Measurements from ENCODE around the gene TMEM44. TPM values are rescaled to one million over a fixed set of nuclear protein-coding genes. Genes with fewer than 3 reads are reported as not detected.
"Not testable (repeated sequence)": the region's sequence is repeated elsewhere in the genome, so short reads cannot be mapped to it uniquely, and the experiment has no call there.

TMEM44 gene
- total RNA-seq, 1 donor from 2014 or later, result 7.5 TPM

DNA sequence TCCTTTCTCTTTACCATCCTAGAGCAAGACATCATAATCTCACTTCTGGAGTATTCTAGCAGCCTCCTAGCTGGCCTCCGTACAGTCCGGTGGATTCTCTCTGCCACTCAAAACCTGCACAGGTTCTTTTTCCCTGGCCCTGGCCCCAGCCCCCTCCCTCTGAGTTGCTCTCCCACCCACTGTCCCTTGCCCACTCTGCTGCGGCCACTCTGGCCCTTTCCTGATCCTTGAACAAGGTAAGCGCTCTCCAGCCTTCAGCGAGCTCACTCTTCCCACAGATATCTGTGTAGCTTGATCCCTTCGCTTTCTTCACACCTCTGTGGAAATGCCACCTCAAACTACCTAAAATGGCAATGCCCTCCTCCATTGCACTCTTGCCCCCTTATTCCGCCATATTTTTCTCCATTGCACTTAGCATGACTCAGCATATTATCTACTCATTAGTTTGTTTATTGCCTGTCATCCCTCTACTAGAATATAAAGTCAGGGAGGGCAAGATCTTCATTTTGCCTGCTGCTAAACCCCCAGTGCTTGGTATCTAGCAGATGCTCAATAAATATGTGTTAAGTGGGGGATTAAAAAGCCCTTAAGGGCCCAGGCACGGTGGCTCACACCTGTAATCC lies 80.8 kb downstream of the TMEM44 start:
- no peak overlapping the region for H3K27ac ChIP-seq (replicated peaks)
- DNase-seq, result no peak
- TF ChIP-seq, protein P1, sequence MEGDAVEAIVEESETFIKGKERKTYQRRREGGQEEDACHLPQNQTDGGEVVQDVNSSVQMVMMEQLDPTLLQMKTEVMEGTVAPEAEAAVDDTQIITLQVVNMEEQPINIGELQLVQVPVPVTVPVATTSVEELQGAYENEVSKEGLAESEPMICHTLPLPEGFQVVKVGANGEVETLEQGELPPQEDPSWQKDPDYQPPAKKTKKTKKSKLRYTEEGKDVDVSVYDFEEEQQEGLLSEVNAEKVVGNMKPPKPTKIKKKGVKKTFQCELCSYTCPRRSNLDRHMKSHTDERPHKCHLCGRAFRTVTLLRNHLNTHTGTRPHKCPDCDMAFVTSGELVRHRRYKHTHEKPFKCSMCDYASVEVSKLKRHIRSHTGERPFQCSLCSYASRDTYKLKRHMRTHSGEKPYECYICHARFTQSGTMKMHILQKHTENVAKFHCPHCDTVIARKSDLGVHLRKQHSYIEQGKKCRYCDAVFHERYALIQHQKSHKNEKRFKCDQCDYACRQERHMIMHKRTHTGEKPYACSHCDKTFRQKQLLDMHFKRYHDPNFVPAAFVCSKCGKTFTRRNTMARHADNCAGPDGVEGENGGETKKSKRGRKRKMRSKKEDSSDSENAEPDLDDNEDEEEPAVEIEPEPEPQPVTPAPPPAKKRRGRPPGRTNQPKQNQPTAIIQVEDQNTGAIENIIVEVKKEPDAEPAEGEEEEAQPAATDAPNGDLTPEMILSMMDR (IDR thresholded peaks at IDR 0.05; ENCODE audit: borderline replicate concordance), result no peak
- intact Hi-C loops (cut with micrococcal nuclease), result no loop called here
- no peaks in the 10 kb centered on the region for H3K27me3 ChIP-seq (ENCODE audit: low read depth)
- H3K4me3 ChIP-seq, result no peak overlapping the region
- peaks cover 62% of the 10 kb centered on the region for H3K4me1 ChIP-seq
- no peaks in the 10 kb centered on the region for H3K36me3 ChIP-seq
- peaks cover 1% of the 10 kb centered on the region for H3K9me3 ChIP-seq (replicated peaks)

- Histone ChIP-seq H3K9me3 (replicated peaks) (peaks cover 7% of the 10 kb centered on the region), H3K27ac (replicated peaks) (peak overlapping the region; percentile 39), H3K27me3 (ENCODE audit: low read depth) (no peaks in the 10 kb centered on the region), H3K4me3 (no peak overlapping the region), H3K36me3 (no peaks in the 10 kb centered on the region), H3K4me1 (peaks cover 44% of the 10 kb centered on the region)
- intact Hi-C loops (cut with micrococcal nuclease), result no loop called here
- TF ChIP-seq, protein P1 (IDR thresholded peaks at IDR 0.05; ENCODE audit: borderline replicate concordance), result no peak
- DNase-seq, result no peak
Observed at GRCh38 chr3:194549853-194550252, 83.4 kb downstream of the TMEM44 start.

GRCh38 chr3:194548346-194549321 lies 84.6 kb downstream of the TMEM44 start:
- DNase-seq, result no peak
- Histone ChIP-seq H3K4me3 (no peak overlapping the region), H3K27me3 (ENCODE audit: low read depth) (no peaks in the 10 kb centered on the region), H3K4me1 (peaks cover 34% of the 10 kb centered on the region), H3K27ac (replicated peaks) (peak overlapping the region; percentile 39), H3K9me3 (replicated peaks) (peaks cover 7% of the 10 kb centered on the region), H3K36me3 (no peaks in the 10 kb centered on the region)
- intact Hi-C loops (cut with micrococcal nuclease), result no loop called here
- TF ChIP-seq, protein P1 (IDR thresholded peaks at IDR 0.05; ENCODE audit: borderline replicate concordance), result no peak

DNA sequence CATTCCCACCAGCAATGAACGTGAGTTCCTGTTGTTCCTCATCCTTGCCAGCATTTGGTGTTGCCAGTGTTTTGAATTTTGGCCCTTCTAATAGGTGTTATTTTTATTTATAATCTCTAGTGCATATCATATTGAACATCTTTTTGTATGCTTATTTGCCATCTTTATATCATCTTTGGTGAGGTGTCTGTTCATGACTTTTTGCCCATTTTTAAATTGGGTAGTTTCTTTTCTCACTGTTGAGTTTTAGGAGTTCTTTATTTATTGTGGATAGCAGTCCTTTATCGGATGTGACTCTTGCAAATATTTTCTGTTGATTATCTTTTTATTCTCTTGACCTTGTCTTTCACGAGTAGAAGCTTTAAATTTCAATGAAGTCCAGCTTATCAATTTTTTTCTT lies 86.2 kb downstream of the TMEM44 start:
- intact Hi-C loops (cut with micrococcal nuclease), result no loop called here
- DNase-seq, result no peak
- Histone ChIP-seq H3K4me1 (peaks cover 27% of the 10 kb centered on the region), H3K27me3 (ENCODE audit: low read depth) (no peaks in the 10 kb centered on the region), H3K4me3 (no peak overlapping the region), H3K27ac (replicated peaks) (no peak overlapping the region), H3K9me3 (replicated peaks) (peaks cover 7% of the 10 kb centered on the region), H3K36me3 (no peaks in the 10 kb centered on the region)
- TF ChIP-seq, protein P1 (IDR thresholded peaks at IDR 0.05; ENCODE audit: borderline replicate concordance), result no peak

GRCh38 chr3:194545538-194545937 lies 87.7 kb downstream of the TMEM44 start:
- H3K4me3 ChIP-seq; H3K27ac ChIP-seq (replicated peaks); intact Hi-C loops (cut with micrococcal nuclease); H3K36me3 ChIP-seq; H3K9me3 ChIP-seq (replicated peaks); H3K27me3 ChIP-seq (ENCODE audit: low read depth); DNase-seq: not testable (repeated sequence)
- peaks cover 24% of the 10 kb centered on the region for H3K4me1 ChIP-seq

GRCh38 chr3:194543550-194543949 lies 89.7 kb downstream of the TMEM44 start:
- DNase-seq, result no peak
- H3K27me3 ChIP-seq (ENCODE audit: low read depth), result no peaks in the 10 kb centered on the region
- H3K27ac ChIP-seq (replicated peaks), result no peak overlapping the region
- TF ChIP-seq, protein P1 (IDR thresholded peaks at IDR 0.05; ENCODE audit: borderline replicate concordance), result no peak
- peaks cover 7% of the 10 kb centered on the region for H3K9me3 ChIP-seq (replicated peaks)
- H3K36me3 ChIP-seq, result no peaks in the 10 kb centered on the region
- no peak overlapping the region for H3K4me3 ChIP-seq
- peaks cover 4% of the 10 kb centered on the region for H3K4me1 ChIP-seq
- intact Hi-C loops (cut with micrococcal nuclease), result no loop called here
